ENCODE data around the gene LRP1.

Gene LRP1

DNA sequence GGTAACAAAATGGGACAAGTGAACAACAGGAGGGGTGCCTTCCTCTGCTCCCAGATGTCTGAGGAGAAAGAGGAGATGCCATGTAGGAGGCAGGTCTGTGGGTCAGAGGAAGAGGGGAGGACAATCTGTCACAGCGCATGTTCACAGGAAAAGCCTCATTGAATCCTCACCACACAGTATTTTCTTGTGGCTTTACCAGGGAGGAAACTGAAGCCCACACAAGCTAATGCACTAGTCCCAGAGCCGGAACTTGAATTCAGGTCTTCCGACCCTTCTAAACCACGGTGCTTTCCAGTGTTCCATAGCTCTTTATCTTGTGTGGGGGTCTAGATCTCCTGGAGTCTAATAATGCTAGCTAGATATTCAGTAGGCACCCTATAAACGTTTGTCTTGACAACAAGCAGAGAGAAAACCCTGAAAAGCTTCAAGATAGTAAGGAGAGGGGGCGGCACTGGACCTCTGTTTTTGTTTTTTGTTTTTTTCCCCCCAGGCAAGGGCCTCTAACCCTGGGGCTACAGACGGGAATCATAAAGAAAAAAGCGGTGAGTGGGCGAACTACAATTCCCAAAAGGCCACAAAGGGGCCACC lies 100.9 kb downstream of the LRP1 start:
- no peak for DNase-seq

DNA sequence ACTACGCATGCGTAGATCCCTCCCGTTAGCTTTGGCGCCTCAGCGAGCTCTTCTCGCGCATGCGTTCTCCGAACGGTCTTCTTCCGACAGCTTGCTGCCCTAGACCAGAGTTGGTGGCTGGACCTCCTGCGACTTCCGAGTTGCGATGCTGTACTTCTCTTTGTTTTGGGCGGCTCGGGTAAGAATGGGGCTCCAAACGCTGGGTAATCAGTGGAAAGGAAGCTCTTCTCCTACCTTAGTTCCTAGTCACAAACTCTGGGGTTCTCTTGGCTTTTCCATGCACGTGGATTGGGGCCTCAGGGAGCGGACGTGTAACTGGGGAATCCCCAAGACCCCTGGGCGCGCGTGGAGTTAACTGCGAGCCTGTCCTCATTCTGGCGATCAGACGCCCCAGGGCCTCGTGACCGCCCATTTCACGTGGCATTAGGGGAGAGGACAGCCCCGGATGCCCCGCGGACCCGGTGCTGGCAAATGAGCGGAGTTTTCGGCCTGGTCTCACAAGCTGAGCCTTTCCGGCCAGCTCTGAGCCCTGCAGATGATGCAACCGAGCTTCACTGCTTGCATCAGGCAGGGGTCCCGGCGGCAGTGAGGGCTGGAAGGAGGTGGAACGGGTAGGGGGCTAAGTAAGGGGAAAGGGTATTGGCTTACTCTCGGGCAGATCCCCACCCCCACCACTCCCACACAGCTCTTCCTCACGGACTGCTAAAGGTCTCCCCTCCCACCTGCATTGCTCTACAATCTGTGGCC lies 101.5 kb downstream of the LRP1 start, which contains the start of gene SHMT2:
SHMT2 (plus strand) TSS at position 78 of the 747 bp plus-strand sequence; CDS start at position 146, 68 bp downstream.
- peak; percentile 96 for DNase-seq

DNA sequence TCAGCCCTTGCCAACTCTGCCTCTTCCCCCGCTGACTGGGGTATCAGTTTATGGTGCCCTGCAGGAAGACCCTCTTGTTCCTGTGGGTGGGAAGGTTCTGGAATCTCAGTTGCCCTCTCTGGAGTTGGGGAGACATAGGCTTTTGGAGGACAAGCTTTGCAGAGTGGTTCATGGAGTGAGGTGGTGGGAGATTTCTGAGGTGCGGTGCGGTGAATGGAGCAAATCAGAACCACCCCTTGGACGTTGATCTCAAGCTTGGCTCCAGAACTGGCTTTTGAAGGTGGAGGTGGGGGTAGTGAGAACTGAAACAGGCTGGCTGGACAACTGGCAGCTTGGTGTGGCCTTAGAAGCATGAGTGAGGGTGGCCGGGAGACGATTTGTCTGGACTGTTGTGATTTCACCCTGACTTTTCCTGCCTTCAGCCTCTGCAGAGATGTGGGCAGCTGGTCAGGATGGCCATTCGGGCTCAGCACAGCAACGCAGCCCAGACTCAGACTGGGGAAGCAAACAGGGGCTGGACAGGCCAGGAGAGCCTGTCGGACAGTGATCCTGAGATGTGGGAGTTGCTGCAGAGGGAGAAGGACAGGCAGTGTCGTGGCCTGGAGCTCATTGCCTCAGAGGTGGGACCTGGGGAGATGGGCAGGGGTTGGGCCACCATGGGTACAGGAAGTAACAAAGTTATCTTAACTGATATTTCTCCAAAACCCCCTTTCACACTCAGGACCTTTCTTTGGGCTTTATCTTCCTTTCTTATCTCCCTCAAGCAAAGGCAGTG lies 102.3 kb downstream of the LRP1 start:
- no peak for DNase-seq

DNA sequence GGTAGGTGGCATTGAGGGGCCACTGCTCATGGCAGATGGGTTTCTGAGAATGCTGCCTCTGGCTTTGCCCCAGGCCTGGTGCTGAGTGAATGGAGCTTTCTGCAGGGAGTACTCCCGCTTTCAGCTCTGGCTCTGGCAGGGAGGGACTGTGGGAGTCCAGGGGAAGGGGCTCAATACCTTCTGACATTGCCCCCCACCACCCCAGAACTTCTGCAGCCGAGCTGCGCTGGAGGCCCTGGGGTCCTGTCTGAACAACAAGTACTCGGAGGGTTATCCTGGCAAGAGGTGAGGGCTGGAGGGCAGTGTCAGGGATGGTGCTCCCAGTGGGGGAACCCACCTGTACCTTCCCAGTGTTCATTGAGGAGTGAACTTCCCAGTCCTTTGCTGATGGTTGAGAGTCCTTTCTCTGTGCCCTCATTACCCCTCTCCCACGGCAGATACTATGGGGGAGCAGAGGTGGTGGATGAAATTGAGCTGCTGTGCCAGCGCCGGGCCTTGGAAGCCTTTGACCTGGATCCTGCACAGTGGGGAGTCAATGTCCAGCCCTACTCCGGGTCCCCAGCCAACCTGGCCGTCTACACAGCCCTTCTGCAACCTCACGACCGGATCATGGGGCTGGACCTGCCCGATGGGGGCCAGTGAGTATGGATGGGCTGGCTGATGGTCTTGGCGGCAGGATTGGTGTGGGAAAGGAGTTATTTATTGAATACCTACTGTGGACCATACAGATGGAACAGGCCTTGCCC lies 103.2 kb downstream of the LRP1 start:
- no peak for DNase-seq

DNA sequence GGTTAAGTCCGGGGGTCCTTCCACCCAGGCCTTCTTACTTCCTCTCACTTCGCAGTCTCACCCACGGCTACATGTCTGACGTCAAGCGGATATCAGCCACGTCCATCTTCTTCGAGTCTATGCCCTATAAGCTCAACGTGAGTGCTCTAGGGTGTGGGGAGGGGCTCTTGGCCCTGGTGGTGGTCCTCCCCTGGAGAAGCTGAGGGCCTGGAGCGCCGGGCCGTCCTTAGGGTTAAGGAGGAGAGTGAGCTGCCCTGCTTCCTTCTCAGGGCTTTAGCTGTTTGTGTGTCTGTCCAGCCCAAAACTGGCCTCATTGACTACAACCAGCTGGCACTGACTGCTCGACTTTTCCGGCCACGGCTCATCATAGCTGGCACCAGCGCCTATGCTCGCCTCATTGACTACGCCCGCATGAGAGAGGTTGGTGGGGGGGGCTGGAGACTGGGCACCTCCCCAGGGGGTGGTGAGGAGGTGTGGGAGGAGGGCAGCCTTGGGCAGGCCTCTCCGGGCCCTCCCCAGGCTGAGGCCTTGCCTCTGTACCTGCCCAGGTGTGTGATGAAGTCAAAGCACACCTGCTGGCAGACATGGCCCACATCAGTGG lies 104.0 kb downstream of the LRP1 start:
- no peak for DNase-seq

DNA sequence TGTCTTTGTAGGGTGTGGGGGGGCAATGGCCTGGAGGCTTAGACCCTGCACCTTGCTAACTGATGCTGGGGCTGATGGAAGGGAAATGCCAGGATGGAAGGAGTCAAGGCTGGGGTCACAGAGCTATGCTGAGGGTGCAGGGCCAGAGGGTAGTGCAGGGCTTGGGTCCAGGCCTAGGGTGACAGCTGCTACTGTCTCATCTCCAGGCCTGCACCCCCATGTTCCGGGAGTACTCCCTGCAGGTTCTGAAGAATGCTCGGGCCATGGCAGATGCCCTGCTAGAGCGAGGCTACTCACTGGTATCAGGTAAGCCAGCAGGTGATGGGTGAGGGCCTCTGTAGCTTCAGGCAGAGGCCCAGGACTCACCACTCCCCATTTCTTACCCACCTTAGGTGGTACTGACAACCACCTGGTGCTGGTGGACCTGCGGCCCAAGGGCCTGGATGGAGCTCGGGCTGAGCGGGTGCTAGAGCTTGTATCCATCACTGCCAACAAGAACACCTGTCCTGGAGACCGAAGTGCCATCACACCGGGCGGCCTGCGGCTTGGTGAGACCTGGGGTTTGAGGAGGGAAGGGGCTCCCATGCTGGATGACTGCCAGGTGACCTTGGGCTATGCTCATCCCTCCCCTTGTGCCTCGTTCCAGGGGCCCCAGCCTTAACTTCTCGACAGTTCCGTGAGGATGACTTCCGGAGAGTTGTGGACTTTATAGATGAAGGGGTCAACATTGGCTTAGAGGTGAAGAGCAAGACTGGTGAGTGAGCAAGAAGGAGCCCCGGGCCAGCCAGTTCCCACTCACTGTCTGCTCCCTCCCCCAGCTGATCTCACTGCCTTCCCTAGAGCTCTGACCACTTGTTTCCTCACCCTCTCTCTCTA lies 105.3 kb downstream of the LRP1 start:
- DNase-seq: no peak

DNA sequence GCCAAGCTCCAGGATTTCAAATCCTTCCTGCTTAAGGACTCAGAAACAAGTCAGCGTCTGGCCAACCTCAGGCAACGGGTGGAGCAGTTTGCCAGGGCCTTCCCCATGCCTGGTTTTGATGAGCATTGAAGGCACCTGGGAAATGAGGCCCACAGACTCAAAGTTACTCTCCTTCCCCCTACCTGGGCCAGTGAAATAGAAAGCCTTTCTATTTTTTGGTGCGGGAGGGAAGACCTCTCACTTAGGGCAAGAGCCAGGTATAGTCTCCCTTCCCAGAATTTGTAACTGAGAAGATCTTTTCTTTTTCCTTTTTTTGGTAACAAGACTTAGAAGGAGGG lies 105.9 kb downstream of the LRP1 start:
- DNase-seq: no peak

DNA sequence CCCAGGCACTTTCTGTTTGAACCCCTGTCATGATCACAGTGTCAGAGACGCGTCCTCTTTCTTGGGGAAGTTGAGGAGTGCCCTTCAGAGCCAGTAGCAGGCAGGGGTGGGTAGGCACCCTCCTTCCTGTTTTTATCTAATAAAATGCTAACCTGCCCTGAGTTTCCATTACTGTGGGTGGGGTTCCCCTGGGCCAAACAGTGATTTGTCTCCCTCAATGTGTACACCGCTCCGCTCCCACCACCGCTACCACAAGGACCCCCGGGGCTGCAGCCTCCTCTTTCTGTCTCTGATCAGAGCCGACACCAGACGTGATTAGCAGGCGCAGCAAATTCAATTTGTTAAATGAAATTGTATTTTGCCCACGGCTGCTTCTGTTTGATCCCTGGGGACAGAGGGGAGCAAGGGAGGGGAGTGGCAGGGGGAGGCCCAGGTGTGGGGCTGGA lies 106.3 kb downstream of the LRP1 start:
- no peak for DNase-seq

DNA sequence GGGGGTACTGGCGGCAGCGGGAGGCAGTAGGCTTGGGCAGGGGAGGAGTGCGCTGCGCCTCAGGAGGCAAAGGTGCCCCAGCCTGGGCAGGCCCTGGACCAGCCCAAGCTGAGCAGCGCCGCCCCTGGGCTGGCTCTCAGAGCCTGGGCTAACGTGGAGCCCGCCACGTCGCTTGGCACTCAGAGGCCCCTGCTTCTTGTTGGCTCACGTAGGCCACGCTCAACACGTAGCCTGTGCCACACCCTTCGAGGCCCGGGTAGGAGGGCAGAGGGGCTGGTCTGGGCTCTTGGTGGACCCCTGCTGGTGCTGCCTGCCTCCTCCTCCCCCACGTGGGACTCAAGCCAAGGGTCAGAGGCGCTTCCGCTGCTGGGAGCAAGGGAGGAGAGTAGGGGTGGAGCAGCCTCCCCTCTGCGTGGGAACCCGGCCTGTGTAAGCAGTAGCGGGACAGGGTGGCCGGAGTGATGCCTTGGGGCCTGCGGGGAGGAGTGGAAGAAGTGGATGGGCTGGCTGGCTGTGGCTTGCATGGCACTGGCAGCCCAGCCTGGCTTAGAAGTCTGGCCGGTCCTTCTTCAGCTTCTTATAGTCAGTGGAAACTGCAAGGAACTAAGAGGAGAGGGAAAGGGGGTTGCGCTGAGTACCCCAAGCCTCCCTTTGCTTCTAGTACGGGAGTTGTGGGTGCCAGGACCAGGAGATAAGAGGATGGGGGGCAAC lies 106.9 kb downstream of the LRP1 start:
- peak; percentile 32 for DNase-seq

DNA sequence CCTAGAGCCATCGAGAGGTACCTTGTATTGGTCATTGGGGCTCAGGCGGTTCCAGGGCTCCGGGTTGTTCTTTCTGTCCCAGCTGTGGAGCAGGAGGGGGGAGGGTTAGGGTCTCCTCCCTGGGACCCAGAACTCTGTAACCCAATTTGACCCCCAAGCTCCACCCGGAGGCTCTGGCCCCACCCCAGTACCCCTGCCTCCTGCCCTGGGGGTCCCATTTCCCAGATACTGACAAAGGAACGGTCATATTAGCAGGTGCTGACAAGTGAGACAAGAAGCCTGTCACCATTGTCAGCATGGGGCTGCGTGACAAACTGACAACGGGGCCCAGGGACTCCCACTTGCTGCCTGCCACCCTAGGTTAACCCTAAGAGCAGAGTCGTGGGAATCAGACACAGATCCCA lies 107.4 kb downstream of the LRP1 start:
- no peak for DNase-seq

DNA sequence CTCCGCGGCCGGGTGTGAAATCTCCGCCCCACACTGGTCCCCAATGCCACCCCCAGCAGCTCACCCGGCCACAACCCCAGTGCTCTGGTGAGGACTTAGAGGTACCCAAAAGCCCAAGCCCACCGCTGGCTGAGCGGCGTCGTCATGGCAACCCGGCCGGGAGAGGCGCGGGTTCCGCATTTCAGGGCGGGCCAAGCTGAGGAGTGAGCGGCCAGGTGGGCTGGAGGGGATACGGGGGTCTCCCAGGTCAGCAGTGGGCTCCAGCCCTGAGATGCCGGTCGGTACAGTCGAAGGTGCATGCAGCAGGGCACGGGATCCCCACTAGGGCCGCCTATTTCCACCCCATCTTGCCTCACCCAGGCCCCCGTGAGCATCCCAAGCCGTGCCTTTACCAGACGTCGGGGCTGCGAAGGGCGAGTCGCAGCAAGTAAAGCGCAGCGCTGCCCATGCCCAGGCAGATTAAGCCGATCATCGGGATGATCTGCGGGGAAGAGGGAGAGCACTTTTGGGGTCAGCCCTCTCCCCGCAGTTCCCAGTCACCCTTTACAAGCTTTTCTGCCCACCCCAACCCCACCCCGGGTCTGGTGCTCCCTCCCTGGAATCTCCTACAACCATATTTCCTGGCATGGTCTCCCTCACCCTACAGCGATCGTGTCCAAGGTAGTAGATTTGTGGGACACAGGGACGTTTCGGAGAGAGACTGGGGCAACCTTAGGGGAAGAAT lies 108.1 kb downstream of the LRP1 start:
- no peak for DNase-seq

DNA sequence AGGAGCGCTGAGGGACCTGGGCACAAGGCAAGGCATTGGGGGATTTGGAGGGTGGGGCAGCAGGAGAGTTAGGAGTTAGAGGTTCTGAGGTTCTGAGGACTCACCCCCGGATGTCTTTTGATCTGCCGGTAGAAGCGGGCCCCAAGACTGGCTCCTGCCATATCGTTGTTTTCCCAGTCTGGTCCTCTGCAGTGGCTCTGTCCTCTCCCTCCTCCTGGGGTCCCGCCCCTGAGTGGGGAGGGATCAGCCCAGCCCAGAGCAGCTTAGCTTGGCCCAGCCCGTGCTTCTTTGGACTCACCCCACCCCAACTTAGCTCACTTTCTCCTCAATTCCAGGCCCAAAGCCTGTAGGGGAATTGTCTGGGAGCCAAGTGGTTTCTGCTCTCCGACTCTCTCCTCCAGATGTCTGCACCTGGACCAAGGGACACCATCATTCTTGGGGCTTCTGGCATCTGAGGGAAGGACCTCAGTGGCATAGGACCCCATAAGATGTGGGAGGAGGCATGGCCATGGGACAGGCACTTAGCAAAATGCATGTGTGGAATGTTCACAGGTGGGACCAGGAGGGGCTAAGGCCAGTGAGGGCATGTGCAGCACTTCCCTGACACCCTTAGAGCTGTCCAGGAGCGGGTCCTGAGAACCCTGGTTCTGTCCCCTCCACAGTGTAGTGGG lies 108.8 kb downstream of the LRP1 start:
- no peak for DNase-seq

DNA sequence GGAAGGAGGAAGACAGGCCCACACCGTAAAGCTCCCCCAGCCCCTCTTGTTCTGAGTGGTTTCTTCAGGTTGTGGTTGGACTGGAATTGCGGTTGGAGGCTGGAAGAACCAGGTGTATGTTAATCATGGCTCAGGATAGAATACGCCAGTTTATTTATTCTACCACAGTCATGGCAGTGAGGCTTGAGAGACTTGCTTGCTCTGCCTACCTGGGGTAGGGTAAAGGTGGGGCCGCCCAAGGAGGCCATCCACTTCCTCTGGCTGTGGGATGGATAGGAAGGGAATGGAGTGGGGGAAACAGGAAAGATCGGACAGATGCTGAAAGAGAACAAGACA lies 109.3 kb downstream of the LRP1 start:
- DNase-seq: no peak

DNA sequence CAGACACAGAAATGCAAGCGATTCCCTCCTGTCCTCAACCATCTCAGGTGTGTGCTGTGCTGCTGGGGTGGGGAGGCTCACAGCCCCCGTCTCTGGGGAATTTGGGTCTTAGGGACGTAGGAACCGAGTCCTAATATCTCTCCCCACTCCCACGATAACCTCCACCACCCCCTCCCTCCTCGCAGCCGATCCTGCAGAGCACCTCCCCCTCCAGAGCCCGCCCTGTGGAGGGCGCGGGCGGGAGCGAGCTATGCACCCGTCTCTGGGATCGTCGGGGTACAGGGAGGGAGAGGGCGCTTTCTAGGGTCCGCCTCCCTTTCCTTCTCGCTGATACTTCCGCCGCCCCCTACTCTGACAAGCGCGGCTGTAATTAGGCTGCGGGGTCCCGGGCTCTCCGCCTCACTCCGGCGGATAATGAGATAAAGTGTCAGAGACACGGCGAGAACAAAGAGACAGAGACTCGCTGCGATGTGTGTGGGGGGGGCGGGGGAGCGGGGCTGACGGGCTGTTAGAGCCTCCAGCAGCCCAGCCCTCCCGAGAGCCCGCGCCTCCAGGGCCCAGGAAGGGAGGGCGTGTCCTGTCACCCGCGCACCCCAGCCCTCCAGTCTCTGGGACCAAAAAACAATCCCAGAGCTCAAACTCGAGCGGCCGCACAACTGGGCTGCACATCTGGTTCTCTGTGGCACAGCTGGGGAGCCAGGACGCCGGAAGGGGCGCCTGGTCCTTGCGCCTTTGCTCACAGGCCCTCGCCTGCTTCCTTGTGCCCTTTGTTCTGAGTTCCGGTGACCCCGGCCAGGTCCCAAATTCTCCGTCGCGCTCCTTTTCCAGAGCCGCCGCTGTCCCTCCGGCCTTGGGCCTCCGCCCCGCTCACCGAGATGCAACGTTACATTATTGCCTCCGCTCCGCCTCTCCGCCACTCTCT lies 109.9 kb downstream of the LRP1 start:
- DNase-seq: peak; percentile 65

DNA sequence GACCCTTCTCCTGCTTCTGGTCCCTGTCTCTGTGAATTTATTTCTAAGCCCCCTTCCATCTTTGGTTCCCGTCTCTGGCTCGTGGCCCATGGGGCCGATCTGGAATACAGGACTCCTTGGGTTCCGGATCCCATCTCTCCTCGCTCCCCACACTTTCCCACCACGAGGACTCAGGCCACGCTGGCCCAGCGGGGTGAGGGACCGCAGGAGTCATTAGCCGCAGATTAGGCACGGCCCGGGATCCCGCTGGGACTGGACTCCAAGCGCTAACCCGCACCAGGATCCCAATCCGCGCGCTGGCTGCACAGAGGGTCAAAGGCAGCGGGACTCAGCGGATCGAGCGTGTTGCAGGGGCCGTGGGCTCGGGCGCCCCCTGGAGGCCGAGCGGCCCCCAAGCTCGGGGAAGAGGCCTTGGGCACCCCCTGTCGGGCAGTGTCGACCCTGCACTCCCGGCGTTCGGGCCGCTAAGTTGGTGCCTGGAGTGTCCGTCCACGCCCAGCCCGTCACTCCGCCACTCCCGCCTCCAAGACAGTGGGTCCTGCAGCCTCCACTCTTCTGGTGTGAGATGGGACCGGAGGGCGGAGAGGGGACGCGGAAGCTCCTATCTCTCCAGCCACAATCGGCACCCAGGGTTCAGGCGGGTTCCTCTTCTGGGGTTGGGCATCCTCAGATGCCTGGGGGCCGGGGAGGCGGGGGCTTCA lies 110.7 kb downstream of the LRP1 start:
- peak; percentile 83 for DNase-seq

DNA sequence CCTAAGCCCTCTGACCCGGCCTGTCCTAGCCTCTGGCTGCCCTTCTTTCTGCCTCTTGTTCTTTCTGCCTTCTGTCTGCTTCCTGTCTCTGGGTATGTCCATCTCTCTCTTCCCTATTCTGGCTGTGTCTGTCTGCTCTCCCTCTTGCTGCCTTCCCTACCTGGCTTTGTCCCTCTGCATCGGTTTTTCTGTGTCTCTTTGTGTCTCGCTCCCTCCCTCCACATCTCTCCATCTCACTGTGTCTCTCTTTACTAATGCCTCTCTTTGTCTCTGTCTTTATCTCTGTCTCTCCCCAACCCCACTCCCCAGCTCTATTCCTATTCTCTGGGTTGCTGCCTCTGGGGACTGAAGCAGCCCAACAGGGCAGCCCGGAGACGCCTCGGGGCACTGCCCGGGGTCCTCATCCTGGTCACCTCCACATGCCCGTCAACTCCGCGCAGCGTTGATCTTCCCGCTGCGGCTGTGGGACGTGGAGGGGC lies 111.3 kb downstream of the LRP1 start:
- DNase-seq: peak; percentile 68

DNA sequence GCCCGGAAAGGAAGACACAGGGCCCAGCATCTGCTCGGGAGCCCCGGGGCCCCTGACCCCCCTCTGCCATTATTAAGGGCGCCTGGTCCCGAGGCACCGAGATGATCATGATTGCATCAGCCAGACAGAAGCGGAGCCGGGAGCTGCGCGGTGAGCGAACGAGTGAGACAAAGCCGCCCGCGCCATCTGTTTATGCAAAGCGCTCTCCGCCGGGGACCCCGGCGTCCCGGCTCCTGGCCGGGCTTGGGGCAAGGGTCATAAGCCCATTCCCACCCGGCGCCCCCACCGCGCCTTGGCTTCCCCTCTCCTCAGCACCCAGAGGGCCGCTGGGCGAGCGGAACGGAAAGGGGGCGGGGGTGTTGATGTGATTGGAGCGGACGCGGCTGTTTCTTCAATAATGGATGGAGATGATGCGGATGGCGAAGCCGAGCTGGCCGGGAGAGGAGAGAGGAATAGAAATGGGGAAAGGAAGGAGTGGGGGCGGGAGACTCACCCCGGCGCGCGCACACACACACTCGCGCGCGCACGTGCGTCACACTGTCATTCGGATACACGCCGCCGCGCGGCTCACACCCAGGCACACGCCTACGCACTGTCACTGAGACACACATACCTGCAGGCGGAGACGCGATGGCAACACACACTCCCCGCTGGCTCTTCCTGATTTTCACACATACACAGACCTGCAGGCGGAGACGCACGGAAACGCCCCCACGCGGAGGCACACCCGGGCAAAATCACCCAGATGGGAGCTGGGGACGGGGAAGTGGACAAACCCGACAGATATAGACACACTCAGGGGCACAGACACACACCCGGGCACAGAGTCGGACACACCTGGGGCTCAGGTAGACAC lies 112.0 kb downstream of the LRP1 start:
- DNase-seq: peak; percentile 89

All from NCI-H2171 treated with DMSO at 0.1 percent for 48 hours (cell line).